Activated naive CD8-positive, alpha-beta T cell treated with anti-CD3 and anti-CD28 coated beads, Interleukin-2, amount 50 U/mL, for 24 hours (primary cell): ENCODE measurements around the gene WDR4.
A peak's percentile ranks its signal among the peaks of the same experiment; 100 is the strongest.
"Not testable (repeated sequence)": the region's sequence is repeated elsewhere in the genome, so short reads cannot be mapped to it uniquely, and the experiment has no call there.

Source experiments
- ATAC-seq: fragments of 150-1000 bp; cut with Tn5 transposase; one replicate; pipeline ENCODE4 v1.10.0; 2021
- DNase-seq: peaks from one replicate; pipeline ENCODE4 v3.0.0; 2021
- H3K27ac Mint-ChIP-seq: one replicate; pipeline ENCODE4 v1.8.0; 2021; ENCODE audit warnings: mild to moderate bottlenecking, mixed read lengths
- H3K27me3 Mint-ChIP-seq: one replicate; pipeline ENCODE4 v1.8.0; 2021; ENCODE audit warnings: mixed read lengths
- H3K36me3 Mint-ChIP-seq: one replicate; pipeline ENCODE4 v1.8.0; 2021; ENCODE audit warnings: low read depth, mixed read lengths
- H3K4me1 Mint-ChIP-seq: one replicate; pipeline ENCODE4 v1.8.0; 2021; ENCODE audit warnings: mixed read lengths
- H3K4me3 Mint-ChIP-seq: one replicate; pipeline ENCODE4 v1.8.0; 2021; ENCODE audit warnings: mild to moderate bottlenecking, moderate library complexity, mixed read lengths
- H3K9me3 Mint-ChIP-seq: one replicate; pipeline ENCODE4 v1.8.0; 2021; ENCODE audit warnings: mixed read lengths

Gene WDR4

DNA sequence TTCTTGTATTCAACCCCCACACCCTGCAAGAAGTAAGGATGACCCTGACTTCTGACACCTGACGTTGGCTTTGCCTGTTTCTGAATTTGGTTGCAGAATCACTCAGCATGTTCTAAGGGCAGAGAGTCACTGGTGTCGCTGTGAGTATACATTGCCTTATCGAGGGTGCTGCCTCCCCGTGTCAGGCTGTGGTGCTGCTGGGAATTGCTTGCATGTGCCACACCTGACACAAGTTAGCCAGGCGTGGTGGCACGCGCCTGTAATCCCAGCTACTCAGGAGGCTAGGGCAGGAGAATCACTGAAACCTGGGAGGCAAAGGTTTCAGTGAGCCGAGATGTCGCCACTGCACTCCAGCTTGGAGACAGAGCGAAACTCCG lies 45.9 kb downstream of the WDR4 start:
- Mint-ChIP-seq H3K27ac (peak overlapping the region; percentile 71), H3K27me3 (peaks cover 10% of the 10 kb centered on the region), H3K36me3 (peaks cover 10% of the 10 kb centered on the region), H3K9me3 (no peaks in the 10 kb centered on the region), H3K4me1 (peaks cover 33% of the 10 kb centered on the region), H3K4me3 (peak overlapping the region; percentile 31)
- DNase-seq (peak; percentile 56), ATAC-seq (peak; percentile 64)

DNA sequence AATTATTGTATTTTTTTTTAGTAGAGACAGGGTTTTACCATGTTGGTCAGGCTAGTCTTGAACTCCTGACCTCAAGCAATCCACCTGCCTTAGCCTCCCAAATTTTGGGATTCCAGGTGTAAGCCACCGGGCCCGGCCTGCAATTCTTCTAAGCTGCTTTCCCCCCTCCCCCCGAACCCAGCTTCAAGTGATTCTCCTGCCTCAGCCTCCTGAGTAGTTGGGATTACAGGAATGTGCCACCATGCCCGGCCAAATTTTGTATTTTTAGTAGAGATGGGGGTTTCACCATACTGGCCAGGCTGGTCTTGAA lies 47.1 kb downstream of the WDR4 start:
- DNase-seq, H3K27ac Mint-ChIP-seq, ATAC-seq, H3K36me3 Mint-ChIP-seq, H3K9me3 Mint-ChIP-seq, H3K4me3 Mint-ChIP-seq: not testable (repeated sequence)
- Mint-ChIP-seq H3K27me3 (peaks cover 17% of the 10 kb centered on the region), H3K4me1 (peaks cover 33% of the 10 kb centered on the region)

DNA sequence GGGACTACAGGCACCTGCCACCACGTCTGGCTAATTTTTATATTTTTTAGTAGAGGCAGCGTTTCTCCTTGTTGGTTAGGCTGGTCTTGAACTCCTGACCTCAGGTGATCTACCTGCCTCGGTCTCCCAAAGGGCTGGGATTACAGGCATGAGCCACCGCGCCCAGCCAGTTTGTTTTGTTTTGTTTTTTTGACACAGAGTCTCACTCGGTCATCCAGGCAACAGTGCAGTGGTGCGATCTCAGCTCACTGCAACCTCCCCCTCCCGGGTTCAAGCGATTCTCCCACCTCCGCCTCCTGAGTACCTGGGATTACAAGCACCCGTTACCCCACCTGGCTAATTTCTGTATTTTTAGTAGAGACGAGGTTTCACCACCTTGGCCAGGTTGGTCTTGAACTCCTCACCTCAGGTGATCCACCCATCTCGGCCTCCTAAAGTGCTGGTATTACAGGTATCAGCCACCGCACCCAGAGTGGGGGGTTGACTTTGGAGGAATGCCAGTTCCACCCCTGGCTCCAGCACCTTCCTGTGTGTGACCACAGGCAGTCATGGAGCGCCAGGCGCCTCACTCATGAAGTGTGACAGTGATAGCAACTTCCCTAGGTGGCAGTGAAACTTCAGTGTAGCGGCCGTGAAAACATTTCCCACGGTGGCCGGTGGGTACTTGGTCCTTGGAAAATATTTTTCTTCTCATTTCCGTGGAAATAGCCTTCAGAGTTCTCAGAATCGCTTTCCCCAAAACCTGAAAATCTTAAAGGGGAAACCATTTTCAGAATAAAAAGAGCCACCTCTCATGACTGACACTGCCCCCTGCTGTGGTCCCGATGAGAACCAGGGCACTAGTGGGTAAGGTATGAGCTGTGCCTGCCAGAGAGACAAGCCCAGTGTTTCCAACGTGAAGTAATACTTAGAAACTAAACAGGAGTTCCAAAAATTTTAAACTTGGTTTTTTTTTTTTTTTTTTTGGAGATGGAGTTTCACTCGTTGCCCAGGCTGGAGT lies 48.6 kb downstream of the WDR4 start:
- DNase-seq (no peak), ATAC-seq (peak; percentile 16)
- peaks cover 33% of the 10 kb centered on the region for H3K4me1 Mint-ChIP-seq
- H3K27me3 Mint-ChIP-seq: peaks cover 21% of the 10 kb centered on the region
- peak overlapping the region; percentile 31 for H3K27ac Mint-ChIP-seq
- H3K9me3 Mint-ChIP-seq: no peaks in the 10 kb centered on the region
- no peaks in the 10 kb centered on the region for H3K36me3 Mint-ChIP-seq
- H3K4me3 Mint-ChIP-seq: no peak overlapping the region

DNA sequence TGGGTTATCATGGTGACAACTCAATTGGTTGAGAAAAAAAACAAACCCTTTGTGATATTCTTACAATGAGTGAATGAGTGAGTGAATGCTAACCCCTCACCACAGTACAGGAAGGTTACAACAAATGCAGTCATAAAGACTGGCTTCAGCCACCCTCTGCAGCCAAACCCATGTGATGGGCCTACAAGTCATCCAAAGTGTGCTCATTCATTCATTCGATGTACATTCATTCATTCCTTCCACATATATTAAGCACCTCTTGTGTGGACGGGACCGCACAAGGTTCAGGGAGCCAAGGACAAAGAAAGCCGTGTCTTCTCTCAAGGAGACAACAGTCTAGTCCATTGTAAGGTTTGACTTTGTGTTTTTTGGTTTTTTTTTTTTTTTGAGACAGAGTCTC lies 49.4 kb downstream of the WDR4 start:
- peaks cover 28% of the 10 kb centered on the region for H3K27me3 Mint-ChIP-seq
- no peak for ATAC-seq

DNA sequence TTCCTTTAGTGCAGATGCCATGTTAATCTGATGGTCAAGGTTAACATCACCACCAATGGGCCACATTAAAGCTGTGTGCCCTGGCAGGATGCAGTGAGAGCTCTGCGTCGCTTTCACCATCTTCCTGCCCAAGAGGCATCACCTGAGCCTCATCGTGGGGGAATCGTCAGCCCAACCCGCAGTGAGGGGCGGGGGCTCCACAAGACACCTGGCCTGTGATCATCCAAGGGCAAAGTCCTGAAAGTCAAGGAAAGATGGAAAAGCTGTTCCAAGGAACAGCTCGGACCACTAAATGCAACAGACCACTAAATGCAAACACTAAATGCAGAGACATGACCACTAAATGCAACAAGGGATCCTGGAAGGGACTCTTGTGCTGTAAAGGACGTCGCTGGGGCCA lies 49.9 kb downstream of the WDR4 start:
- H3K27ac Mint-ChIP-seq: no peak overlapping the region
- DNase-seq: no peak
- no peaks in the 10 kb centered on the region for H3K36me3 Mint-ChIP-seq
- H3K9me3 Mint-ChIP-seq: no peaks in the 10 kb centered on the region
- no peak for ATAC-seq
- peaks cover 28% of the 10 kb centered on the region for H3K27me3 Mint-ChIP-seq
- no peak overlapping the region for H3K4me3 Mint-ChIP-seq
- H3K4me1 Mint-ChIP-seq: peaks cover 33% of the 10 kb centered on the region

More for the DNA sequence above, 49.4 kb downstream of the WDR4 start:
- no peak overlapping the region for H3K4me3 Mint-ChIP-seq
- no peaks in the 10 kb centered on the region for H3K9me3 Mint-ChIP-seq
- H3K4me1 Mint-ChIP-seq: peaks cover 33% of the 10 kb centered on the region
- no peaks in the 10 kb centered on the region for H3K36me3 Mint-ChIP-seq
- H3K27ac Mint-ChIP-seq: no peak overlapping the region
- no peak for DNase-seq

DNA sequence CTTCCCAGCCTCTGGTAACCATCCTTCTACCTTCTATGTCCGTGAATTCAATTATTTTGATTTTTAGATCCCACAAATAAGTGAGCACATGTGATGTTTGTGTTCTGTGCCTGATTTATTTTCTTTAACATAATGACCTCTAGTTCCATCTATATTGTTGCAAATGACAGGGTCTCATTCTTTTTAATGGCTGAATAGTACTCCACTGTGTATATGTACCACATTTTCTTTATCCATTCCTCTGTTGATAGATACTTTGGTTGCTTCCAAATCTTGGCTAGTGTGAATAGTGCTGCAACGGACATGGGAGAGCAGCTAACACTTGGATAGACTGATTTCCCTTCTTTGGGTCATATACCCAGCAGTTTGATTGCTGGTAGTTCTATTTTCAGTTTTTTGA lies 51.8 kb downstream of the WDR4 start:
- Mint-ChIP-seq H3K27me3 (peaks cover 28% of the 10 kb centered on the region), H3K4me1 (peaks cover 16% of the 10 kb centered on the region), H3K27ac (no peak overlapping the region), H3K4me3 (no peak overlapping the region), H3K36me3 (no peaks in the 10 kb centered on the region), H3K9me3 (no peaks in the 10 kb centered on the region)
- ATAC-seq: no peak
- DNase-seq: no peak

DNA sequence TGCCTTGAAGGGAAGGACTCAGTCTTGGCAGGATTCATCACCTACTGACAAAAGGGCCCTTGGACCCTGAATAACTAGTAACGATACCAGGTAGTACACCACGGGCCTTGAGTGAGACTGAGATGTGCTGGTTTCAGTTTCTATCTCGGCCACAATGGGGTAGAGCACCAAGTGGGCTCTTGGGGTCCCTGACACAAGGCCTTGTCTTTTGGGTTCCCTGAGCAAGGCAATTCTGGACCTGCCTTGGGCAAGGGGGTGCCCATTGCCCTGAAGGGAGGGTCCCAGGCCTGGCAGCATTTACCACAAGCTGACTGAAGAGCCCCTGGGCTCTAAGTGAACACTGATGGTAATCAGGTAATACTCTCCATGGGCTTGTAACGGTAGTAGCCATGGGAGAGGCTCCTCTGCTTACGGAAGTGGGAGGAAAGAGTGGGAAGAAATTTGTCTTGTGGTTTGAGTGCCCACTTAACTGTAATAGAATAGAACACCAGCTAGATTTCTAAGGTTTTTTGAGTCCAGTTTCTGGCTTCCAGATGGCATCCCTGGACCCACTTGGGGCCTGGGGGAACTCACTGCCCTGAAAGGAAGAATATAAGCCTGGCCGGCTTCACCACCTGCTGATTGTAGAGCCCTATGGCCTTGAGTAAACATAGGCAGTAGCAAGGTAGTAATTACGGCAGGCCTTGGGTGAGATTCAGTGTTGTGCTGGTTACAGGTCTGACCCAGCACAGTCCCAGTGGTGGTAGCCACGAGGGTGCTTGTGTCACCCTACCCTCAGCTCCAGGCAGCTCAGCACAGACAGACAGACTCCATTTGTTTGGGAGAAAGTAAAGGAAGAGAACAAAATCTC lies 58.5 kb downstream of the WDR4 start:
- Mint-ChIP-seq H3K36me3 (no peaks in the 10 kb centered on the region), H3K4me1 (no peaks in the 10 kb centered on the region), H3K27ac (no peak overlapping the region), H3K4me3 (no peak overlapping the region), H3K9me3 (no peaks in the 10 kb centered on the region), H3K27me3 (peaks cover 10% of the 10 kb centered on the region)
- ATAC-seq: no peak
- DNase-seq: no peak

DNA sequence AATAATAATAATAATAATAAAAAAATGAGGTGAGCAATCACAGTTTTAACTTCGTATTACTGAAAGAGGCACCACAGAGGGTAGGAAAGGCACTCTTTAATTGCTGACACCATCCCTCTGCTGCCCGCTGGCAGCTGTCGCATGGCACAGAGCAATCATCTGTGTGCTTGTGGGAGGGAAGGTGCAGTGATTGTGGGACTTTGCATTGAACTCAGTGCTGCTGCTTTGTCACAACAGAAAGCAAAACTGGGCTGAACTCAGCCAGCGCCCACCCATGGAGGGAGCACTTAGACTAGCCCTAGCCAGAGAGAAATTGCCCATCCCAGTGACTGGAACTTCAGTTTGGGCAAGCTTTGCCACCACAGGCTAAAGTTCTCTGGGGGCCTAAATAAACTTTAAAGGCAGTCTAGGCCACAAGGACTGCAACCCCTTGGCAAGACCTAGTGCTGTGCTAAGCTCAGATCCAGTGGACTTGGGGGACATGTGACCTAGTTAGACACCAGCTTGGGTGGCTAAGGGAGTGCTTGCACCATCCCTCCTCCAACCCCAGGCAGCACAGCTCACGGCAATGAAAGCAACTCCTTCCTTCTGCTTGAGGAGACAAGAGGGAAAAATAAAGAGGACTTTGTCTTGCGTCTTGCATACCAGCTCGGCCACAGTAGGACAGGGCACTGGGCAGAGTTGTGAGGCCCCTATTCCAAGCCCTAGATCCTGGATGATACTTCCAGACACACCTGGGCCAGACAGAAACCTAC lies 59.3 kb downstream of the WDR4 start:
- DNase-seq: no peak
- H3K36me3 Mint-ChIP-seq: peaks cover under 1% of the 10 kb centered on the region
- peaks cover 2% of the 10 kb centered on the region for H3K27me3 Mint-ChIP-seq
- H3K4me3 Mint-ChIP-seq: no peak overlapping the region
- no peak for ATAC-seq
- H3K4me1 Mint-ChIP-seq: no peaks in the 10 kb centered on the region
- H3K9me3 Mint-ChIP-seq: peaks cover under 1% of the 10 kb centered on the region
- H3K27ac Mint-ChIP-seq: no peak overlapping the region

DNA sequence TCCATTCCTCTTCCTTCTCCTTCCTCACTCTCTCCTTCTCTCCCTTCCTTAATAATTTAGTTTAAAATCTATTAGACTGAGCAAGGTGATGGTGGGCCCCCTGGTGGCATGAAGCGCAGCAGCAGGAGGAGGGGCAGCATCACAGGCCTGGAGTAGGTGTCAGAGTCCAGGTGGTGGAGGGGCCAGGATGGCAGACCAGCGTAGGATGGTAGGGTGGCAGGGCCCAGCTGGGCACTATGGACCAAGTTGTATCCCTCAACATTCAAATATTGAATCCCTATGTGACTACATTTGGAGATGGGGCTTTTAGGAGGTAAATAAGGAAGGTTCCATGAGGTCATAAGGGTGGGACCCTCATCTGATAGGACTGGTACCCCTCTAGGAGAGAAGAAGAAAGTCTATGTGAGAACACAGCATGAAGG lies 61.0 kb downstream of the WDR4 start:
- Mint-ChIP-seq H3K4me3 (no peak overlapping the region), H3K27ac (no peak overlapping the region), H3K36me3 (peaks cover 2% of the 10 kb centered on the region), H3K9me3 (peaks cover 3% of the 10 kb centered on the region), H3K27me3 (peaks cover 2% of the 10 kb centered on the region), H3K4me1 (no peaks in the 10 kb centered on the region)
- ATAC-seq (peak; percentile 86), DNase-seq (peak; percentile 74)

DNA sequence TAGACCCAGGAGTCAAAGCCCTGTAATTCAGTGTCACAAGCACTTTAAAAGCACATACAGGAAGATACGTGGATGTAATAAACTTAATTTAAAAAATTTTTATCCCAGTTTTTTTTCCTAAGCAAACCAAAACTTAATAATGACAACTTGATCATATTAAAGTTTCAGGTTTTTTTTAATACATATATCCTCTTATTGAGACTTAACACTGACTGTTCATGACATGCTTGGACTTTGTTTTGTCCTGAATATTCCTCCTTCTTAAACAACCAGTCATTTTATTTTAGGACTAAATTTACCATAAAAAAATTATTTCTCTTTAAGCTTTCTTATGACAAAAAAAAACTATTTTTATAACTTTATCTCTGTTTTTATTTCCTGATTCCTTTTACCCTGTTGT lies 64.1 kb downstream of the WDR4 start:
- ATAC-seq: no peak
- Mint-ChIP-seq H3K4me1 (no peaks in the 10 kb centered on the region), H3K36me3 (peaks cover 2% of the 10 kb centered on the region), H3K27ac (no peak overlapping the region), H3K27me3 (peaks cover 2% of the 10 kb centered on the region), H3K4me3 (no peak overlapping the region), H3K9me3 (peaks cover 3% of the 10 kb centered on the region)
- DNase-seq: no peak

DNA sequence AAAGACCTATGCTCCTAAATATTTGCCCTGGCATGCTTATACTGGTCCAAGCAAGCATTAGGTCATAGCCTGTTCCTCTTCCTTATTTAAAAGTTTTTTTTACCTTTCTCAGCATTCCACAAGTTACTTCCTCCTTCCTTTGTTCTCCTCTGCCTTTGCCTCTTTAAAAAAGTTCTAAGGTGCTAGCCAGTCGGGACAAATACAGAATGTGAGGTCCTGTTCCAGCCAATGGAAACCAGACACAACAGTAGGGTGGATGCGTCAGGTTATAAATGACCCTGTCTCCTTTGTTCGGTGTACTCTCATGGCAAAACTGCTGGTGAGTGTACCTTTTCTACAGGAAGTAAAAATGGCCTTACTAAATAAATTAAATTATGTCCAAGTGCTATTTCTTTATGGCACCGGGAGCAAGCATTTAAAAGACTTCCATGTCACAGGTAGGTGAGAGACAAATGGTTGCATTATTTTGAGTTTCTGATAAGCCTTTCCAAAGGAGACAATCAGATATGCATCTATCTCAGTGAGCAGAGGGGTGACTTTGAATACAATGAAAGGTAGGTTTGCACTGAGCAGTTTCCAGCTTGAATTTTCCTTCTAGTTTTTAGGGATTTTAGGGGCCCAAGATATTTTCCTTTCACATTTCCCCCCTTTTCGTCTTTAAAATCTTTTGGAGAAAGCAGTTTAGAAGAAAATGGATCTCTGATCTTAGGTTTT lies 66.7 kb downstream of the WDR4 start:
- not testable (repeated sequence) for H3K4me1 Mint-ChIP-seq, H3K4me3 Mint-ChIP-seq, H3K36me3 Mint-ChIP-seq, H3K9me3 Mint-ChIP-seq, H3K27me3 Mint-ChIP-seq, H3K27ac Mint-ChIP-seq, ATAC-seq, DNase-seq

DNA sequence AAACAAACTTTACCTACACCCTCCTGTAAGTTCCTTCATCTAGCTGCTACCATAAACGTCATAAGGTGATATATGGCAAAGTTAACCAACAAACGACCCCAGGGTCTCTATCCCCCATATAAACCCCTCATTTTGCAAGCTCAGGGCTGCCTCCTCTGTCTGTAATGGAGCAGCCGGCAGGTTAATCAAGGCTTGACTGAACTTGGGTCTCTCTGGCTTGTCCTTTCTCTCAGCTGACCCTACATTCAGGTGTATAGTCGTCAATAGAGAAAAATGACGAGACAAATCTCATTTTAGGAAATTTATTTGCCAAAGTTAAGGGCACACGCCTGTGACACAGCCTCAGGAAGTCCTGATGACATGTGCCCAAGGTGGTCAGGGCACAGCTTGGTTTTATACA lies 67.4 kb downstream of the WDR4 start:
- Mint-ChIP-seq H3K9me3 (peaks cover 3% of the 10 kb centered on the region), H3K4me1 (no peaks in the 10 kb centered on the region), H3K36me3 (peaks cover 2% of the 10 kb centered on the region), H3K27me3 (no peaks in the 10 kb centered on the region), H3K27ac (no peak overlapping the region), H3K4me3 (no peak overlapping the region)
- no peak for ATAC-seq
- DNase-seq: no peak

DNA sequence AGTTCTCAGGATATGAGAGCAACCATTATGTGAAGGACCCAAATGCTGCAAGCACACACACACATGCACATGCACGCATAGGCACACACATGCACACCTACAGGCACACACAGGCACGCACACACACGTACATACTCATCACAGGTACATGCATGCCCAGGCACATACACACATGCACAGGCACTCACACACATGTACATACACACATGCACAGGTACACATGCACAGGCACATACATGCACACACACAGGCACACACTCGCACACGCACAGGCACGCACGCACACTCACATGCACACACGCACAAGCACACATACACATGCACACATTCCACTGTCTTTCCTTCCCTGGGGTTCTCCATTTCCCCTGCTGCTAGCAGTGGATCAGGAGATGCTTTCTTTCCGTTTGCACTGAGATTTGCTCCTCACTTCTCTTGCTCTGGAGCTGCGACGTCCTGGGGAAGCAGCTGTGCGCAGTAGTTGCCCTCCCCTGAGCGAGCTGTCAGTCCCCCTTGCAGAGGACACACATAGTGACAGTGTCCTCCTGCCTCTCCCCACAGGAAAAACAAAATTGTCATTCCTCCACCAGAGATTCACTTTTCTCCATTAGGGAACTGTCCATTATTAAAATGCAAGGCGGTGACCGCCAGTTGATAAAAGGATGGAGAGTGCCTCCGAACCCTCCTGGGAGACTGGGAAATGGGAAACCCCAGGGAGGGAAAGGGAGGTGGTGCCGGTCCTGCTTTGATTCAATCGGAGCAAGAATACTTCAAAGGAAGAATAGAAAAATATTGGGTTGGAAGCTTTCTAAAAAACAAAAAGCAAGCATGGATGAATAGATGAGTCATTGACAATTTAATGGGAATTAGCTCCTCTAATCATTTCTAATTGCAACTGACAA lies 69.5 kb downstream of the WDR4 start:
- H3K36me3 Mint-ChIP-seq: no peaks in the 10 kb centered on the region
- H3K9me3 Mint-ChIP-seq: no peaks in the 10 kb centered on the region
- DNase-seq (no peak), ATAC-seq (no peak)
- H3K27ac Mint-ChIP-seq: no peak overlapping the region
- H3K27me3 Mint-ChIP-seq: no peaks in the 10 kb centered on the region
- H3K4me3 Mint-ChIP-seq: no peak overlapping the region
- H3K4me1 Mint-ChIP-seq: no peaks in the 10 kb centered on the region
